ENCODE results near the gene CDK6. TPM values are rescaled to one million over a fixed set of nuclear protein-coding genes. Genes with fewer than 3 reads are reported as not detected.

The CDK6 gene
- total RNA-seq, 4 donors from 2014 or later, result 9.5 to 21.4 (median 15.9) TPM

DNA sequence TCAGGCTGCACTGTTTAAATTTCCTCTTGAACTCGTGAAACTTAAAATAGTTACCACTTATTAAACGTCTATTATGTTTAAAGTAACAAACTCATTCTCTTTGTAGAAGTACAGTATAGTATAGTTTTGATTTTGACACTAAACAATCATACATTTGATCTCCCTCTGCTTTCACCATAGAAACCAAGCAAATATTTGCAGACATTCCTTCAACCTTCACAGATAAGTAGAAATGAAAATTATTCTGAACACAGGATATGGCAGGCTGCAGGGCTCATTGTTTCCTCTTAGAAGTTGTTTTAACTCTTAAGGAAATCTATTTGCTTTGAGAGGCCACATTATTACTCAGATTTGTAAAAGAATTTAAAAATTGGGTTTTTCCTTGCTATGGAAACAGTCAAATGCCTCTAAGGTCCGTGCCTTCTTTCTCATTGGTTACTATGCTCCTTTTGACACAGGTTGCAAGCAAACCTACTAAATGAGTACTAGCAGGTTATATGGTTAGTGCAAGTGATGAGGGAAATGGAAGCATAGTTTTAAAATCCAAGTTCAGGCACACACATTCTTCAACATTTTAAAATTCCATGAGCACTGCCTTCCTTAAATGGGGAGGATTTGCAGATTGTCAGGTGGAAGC lies 153.4 kb downstream of the CDK6 start:
- TF ChIP-seq, protein P1, sequence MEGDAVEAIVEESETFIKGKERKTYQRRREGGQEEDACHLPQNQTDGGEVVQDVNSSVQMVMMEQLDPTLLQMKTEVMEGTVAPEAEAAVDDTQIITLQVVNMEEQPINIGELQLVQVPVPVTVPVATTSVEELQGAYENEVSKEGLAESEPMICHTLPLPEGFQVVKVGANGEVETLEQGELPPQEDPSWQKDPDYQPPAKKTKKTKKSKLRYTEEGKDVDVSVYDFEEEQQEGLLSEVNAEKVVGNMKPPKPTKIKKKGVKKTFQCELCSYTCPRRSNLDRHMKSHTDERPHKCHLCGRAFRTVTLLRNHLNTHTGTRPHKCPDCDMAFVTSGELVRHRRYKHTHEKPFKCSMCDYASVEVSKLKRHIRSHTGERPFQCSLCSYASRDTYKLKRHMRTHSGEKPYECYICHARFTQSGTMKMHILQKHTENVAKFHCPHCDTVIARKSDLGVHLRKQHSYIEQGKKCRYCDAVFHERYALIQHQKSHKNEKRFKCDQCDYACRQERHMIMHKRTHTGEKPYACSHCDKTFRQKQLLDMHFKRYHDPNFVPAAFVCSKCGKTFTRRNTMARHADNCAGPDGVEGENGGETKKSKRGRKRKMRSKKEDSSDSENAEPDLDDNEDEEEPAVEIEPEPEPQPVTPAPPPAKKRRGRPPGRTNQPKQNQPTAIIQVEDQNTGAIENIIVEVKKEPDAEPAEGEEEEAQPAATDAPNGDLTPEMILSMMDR (IDR thresholded peaks at IDR 0.05; ENCODE audit: low read depth), result no peak

DNA sequence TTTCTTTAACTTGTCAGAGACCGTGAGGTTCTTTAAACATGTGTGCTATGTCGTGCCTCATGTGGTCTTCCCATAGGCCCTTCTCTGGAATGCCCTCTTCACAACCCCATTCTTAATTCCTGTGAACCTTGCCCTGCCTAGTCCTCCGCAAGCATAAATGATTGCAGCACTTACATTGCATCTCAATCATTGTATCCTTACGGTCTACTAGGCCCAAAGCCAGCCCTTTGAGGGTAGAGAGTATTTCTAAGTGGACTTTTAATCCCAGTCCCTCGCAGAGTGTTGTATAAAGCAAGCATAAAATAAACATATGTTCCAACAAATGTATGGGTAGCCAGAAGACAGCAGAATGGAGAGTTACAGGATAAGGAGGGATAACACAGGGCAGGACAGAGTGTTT lies 154.0 kb downstream of the CDK6 start:
- TF ChIP-seq, protein P1 (IDR thresholded peaks at IDR 0.05; ENCODE audit: low read depth), result no peak

DNA sequence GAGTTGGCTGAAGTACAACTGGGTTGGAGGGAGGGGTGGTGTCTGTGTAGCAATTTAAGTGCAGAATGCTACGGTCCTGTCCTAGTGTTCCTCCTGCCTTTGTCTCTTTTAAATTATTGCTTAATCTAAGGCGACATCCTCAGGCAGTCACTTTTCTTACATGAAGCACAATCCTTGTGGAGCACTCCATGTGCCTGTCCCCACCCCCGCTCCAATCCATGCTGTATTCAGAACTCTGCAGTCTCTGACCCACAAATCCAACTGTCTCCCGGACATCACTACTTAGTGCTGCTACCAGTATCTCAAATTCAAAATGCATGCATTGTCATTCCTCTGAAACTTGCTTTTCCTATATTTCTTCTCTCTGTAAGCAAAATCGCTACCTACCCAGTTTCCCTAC lies 154.7 kb downstream of the CDK6 start:
- TF ChIP-seq, protein P1 (IDR thresholded peaks at IDR 0.05; ENCODE audit: low read depth), result no peak

DNA sequence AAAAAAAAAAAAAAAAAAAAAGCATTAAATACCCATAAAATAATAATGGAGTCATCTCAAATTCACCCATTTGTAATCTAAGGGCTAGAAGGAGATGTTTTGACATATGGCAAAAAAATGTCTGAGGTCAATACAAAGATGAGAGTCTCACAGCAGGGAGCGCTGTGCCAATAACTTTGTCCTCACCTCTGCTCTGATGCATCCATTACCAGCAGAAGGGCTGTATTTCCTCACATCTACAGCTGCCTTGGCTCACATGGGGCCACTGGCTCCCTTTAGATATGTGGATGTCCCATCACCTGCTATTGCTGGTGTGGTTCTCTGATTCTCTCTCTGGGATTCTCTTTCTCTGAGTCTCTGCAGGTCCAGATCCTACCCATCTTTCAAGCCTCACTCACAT lies 155.9 kb downstream of the CDK6 start:
- TF ChIP-seq, protein P1 (IDR thresholded peaks at IDR 0.05; ENCODE audit: low read depth), result no peak

DNA sequence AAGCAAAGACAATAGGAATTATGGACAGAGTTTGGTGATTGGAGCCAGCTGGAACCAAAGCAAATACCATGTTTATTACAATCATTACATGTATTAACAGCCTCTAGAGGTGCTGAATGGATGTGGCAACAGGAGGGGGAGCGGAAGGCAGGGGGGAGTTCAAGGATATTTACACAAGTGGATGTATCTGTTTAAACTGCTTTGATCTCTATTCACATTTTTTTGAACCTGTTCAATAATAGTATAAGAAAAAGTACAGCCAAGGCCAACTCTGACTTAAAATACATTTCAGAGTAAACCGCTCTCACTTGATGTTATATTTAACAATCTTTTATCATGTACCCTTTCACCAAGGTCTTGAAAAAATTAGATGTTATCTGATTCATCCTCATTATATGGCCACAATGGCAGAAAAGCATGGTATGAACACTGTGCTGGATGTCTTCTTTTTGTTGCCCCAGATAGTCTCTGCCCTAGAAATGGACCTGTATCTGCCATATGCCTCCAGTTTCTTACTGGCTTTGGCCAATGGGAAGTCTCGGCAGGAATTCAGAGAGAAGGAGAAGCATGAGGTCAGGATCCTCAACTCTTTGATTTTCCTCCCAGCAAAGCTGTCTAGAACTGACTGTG lies 158.0 kb downstream of the CDK6 start:
- TF ChIP-seq, protein P1 (IDR thresholded peaks at IDR 0.05; ENCODE audit: low read depth), result no peak

DNA sequence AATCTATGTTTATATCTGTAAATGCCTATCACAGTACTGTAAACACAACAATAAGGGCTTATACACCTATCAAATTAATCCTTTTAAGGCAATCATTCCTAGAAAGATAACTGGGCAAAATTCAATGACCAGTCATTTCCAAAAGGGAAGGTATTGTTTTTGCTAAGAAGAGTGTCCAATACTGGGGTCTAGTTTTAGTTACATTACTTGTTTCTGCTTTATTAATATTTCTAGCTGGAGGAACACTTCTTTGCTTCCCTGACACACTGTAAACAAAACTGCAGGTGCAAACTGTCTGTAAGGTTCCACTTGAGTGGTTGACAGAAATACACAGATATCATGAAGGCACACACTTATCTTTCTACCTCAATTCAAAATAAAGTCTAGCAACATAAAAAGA lies 162.0 kb downstream of the CDK6 start:
- TF ChIP-seq, protein P1 (IDR thresholded peaks at IDR 0.05; ENCODE audit: low read depth), result no peak

DNA sequence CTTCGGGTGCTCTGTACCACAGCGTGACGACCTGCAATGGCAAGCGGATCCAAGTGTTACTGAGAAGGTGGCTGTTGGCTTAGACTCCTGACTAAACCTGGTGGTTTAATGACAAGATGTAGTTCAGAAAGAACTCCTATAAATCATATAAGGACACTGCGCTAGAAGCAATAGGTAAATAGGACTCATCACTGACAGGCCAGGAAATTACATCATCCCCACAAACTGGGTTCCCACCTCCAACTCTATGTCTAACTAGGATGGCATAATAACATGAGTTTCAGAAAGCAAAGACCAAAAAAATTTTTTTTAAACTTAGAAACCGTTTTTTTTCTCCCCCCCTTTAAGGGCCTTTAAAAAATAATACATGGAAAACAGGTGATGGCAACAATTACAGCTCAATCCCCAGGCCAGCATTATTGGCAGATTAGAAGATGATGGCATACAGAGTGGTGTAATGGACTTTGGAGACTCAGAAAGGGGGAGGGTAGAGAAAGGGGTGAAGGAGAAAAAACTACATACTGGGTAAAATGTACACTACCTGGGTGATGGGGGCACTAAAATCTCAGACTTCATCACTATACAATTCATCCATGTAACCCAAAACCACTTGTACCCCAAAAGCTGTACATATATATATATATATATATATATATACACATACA lies 164.7 kb downstream of the CDK6 start:
- TF ChIP-seq, protein P1 (IDR thresholded peaks at IDR 0.05; ENCODE audit: low read depth), result no peak
